Keratinocyte (primary cell): ENCODE results near the gene SQSTM1. TPM values are rescaled to one million over a fixed set of nuclear protein-coding genes. Genes with fewer than 3 reads are reported as not detected.
"Not testable (repeated sequence)": the region's sequence is repeated elsewhere in the genome, so short reads cannot be mapped to it uniquely, and the experiment has no call there.

Experiments
- DNase-seq: peaks from one replicate; pipeline ENCODE4 v3.0.0-alpha.2; 2011; ENCODE audit warnings: low read depth, missing footprints, low spot score
- FAIRE-seq: peaks from 2 replicates; lab custom pipeline; 2011; peaks lifted over from hg19 to GRCh38; lab: Jason Lieb, UNC
- H2AFZ ChIP-seq: 2 replicates; pipeline ENCODE4 v1.6.0; 2012; ENCODE audit warnings: low read length, control low read depth, inconsistent platforms; ENCODE audit not compliant: control insufficient read depth
- H3K27ac ChIP-seq: 2 replicates; pipeline ENCODE4 v1.5.1; 2011; ENCODE audit warnings: low read length; ENCODE audit not compliant: control insufficient read depth, insufficient read depth
- H3K27me3 ChIP-seq: 3 replicates; pipeline ENCODE4 v1.6.0; 2011; ENCODE audit warnings: low read length; ENCODE audit not compliant: control insufficient read depth, insufficient read depth; ENCODE audit errors: extremely low read depth
- H3K36me3 ChIP-seq, 2 experiments: 2 replicates in 1 of 2; 3 replicates in 1 of 2; pipeline ENCODE4 v1.5.1; 2011; ENCODE audit warnings: low read length in 2 of 2, mild to moderate bottlenecking in 1 of 2; ENCODE audit not compliant: control insufficient read depth in 2 of 2, insufficient read depth in 2 of 2; ENCODE audit errors: extremely low read depth in 1 of 2
- H3K4me1 ChIP-seq: 3 replicates; pipeline ENCODE4 v1.5.1; 2011; ENCODE audit warnings: low read length; ENCODE audit not compliant: control insufficient read depth, insufficient read depth; ENCODE audit errors: extremely low read depth
- H3K4me2 ChIP-seq: 3 replicates; pipeline ENCODE4 v1.6.0; 2011; ENCODE audit warnings: low read depth, low read length; ENCODE audit not compliant: control insufficient read depth, insufficient read depth; ENCODE audit errors: extremely low read depth
- H3K4me3 ChIP-seq, 3 experiments: fragments of 200-600 bp in 1 of 3; sonication (generic) in 1 of 3; 2 replicates in 2 of 3; 3 replicates in 1 of 3; pipeline ENCODE4 v1.5.1; 2011 to 2016; ENCODE audit warnings: low read length in 3 of 3, mild to moderate bottlenecking in 3 of 3, control low read depth in 2 of 3, inconsistent platforms in 1 of 3, low read depth in 1 of 3, mixed read lengths in 1 of 3, mixed run types in 1 of 3, moderate library complexity in 1 of 3; ENCODE audit not compliant: control insufficient read depth in 2 of 3, insufficient read depth in 2 of 3; ENCODE audit errors: extremely low read depth in 1 of 3
- H3K79me2 ChIP-seq: 2 replicates; pipeline ENCODE4 v1.6.0; 2012; ENCODE audit warnings: low read length; ENCODE audit not compliant: control insufficient read depth, insufficient read depth
- H3K9ac ChIP-seq: 3 replicates; pipeline ENCODE4 v1.6.0; 2011; ENCODE audit warnings: low read length; ENCODE audit not compliant: control insufficient read depth, insufficient read depth; ENCODE audit errors: extremely low read depth
- H3K9me1 ChIP-seq: 3 replicates; pipeline ENCODE4 v1.6.0; 2011; ENCODE audit warnings: low read length; ENCODE audit not compliant: control insufficient read depth, insufficient read depth; ENCODE audit errors: extremely low read depth
- H3K9me3 ChIP-seq: 2 replicates; pipeline ENCODE4 v1.5.1; 2012; ENCODE audit warnings: low read depth, low read length; ENCODE audit not compliant: control insufficient read depth
- H4K20me1 ChIP-seq: 3 replicates; pipeline ENCODE4 v1.6.0; 2011; ENCODE audit warnings: low read length; ENCODE audit not compliant: control insufficient read depth, insufficient read depth; ENCODE audit errors: extremely low read depth
- CTCF ChIP-seq, 3 experiments: IDR thresholded peaks in 1 of 3; conservative IDR thresholded peaks in 1 of 3; optimal IDR thresholded peaks in 1 of 3; 2 replicates in 2 of 3; 3 replicates in 1 of 3; pipeline versions ENCODE3 to v1.5.1; 2011; ENCODE audit warnings: low read length in 3 of 3, mild to moderate bottlenecking in 3 of 3, moderate library complexity in 2 of 3, control low read depth in 1 of 3, inconsistent platforms in 1 of 3; ENCODE audit not compliant: insufficient read depth in 2 of 3; ENCODE audit errors: extremely low read depth in 1 of 3
- EZH2 ChIP-seq: IDR thresholded peaks from one replicate; pipeline ENCODE4 v1.6.1; 2012; ENCODE audit warnings: inconsistent platforms, mild to moderate bottlenecking, low read length, moderate library complexity
- dilution Hi-C: fragments of 300-500 bp; cut with MboI; formaldehyde crosslinking; loops from one replicate; pipeline ENCODE4 v1.7.0; 2020; ENCODE audit warnings: low sequenced_read_pairs; ENCODE audit not compliant: extremely low pct_ligation_motif_present
- polyA plus RNA-seq, 5 experiments: library from polyadenylated mRNA; depleted of rRNA in 3 of 5; stranded (reverse) in 3 of 5; stranded (forward) in 1 of 5; unstranded in 1 of 5; fragments of >200 nt; gene quantifications; 1 replicate in 1 of 5; 2 replicates in 3 of 5; 3 replicates in 1 of 5; pipeline versions ENCODE4 v1.2.1 to v1.2.3, GENCODE V29; 2011 to 2012; ENCODE audit warnings: missing spikeins in 2 of 5, low read depth in 1 of 5, low replicate concordance in 1 of 5

The SQSTM1 gene
- polyA plus RNA-seq, 1 donor (not counting 4 experiments of a cell fraction or from before 2014, with no cell fraction given): 75.7 TPM

DNA sequence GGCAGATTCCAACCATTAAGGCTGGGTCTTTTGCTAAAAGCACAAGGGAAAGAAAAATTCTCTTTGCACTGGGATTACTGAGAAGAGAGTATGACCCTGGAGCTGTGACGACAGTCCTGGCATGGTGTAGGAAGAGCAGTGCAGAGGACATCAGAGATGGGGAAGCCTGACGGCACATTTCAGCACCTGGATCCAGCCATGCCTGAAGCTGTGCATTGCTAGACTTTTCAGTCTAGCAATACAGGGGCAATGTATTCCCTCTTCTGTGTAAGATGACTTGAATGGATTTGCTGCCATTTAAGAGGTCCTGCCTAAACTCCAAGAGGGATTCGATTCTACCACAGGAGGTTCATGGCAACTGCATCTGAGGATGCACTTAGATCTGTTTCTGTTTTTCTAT is 50.2 kb downstream of the SQSTM1 start:
- Histone ChIP-seq H2AFZ (no peak overlapping the region), H3K79me2 (no peaks in the 10 kb centered on the region), H3K27me3 (no peaks in the 10 kb centered on the region), H3K9ac (no peak overlapping the region), H3K4me2 (no peak overlapping the region), H3K9me1 (no peaks in the 10 kb centered on the region), H3K4me1 (peaks cover 2% of the 10 kb centered on the region), H3K9me3 (no peaks in the 10 kb centered on the region), H4K20me1 (no peaks in the 10 kb centered on the region), H3K36me3 (peaks cover 21 to 53% of the 10 kb centered on the region in 2 experiments), H3K27ac (no peak overlapping the region), H3K4me3 (no peak overlapping the region)
- DNase-seq (no peak), FAIRE-seq (no peak)
- dilution Hi-C loops: no loop called here
- TF ChIP-seq EZH2: no peak
- no peak for TF ChIP-seq CTCF (optimal IDR thresholded peaks at IDR 0.05 in 1 of 3, IDR thresholded peaks at IDR 0.05 in 1 of 3, conservative IDR thresholded peaks at IDR 0.05 in 1 of 3; ENCODE audit: extremely low read depth in 1 of 3, insufficient read depth in 2 of 3, low read length in 3 of 3)

DNA sequence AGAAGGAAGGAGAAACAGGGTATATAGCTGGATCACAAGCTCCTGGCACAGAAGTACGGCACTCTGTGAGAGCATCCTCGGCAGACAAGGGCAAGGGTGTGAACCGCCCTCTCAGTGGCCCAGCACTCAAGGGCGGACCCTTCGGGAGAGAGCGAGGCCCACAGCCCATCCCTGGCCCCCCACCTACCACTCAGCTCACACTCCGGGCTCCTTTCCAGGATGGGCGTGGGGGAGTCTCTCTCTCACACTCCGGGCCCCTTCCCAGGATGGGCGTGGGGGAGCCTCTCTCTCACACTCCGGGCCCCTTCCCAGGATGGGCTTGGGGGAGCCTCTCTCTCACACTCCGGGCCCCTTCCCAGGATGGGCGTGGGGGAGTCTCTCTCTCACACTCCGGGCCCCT is 50.8 kb downstream of the SQSTM1 start:
- H3K4me1 ChIP-seq, H2AFZ ChIP-seq, H3K4me3 ChIP-seq, H3K9ac ChIP-seq, H3K9me3 ChIP-seq, H3K27ac ChIP-seq, H4K20me1 ChIP-seq, dilution Hi-C loops, H3K79me2 ChIP-seq, FAIRE-seq, H3K4me2 ChIP-seq, DNase-seq, H3K9me1 ChIP-seq, H3K27me3 ChIP-seq: not testable (repeated sequence)
- peaks cover 24 to 51% of the 10 kb centered on the region in 2 experiments for H3K36me3 ChIP-seq
